ENCODE data around the gene MED14.
"Not testable (repeated sequence)": the region's sequence is repeated elsewhere in the genome, so short reads cannot be mapped to it uniquely, and the experiment has no call there.

MED14 gene

GRCh38 chrX:40735325-40736169 lies at the start of gene MED14:
MED14 (minus strand) TSS chrX:40735542; CDS start chrX:40735412, 130 bp downstream.
- peak; percentile 91 for DNase-seq

GRCh38 chrX:40784516-40785151 lies 49.3 kb upstream of the MED14 start:
- DNase-seq = no peak

- not testable (repeated sequence) for DNase-seq
Observed at GRCh38 chrX:40782644-40783259, 47.4 kb upstream of the MED14 start.

- no peak for DNase-seq
Observed at GRCh38 chrX:40780951-40781350, 45.6 kb upstream of the MED14 start.

GRCh38 chrX:40780082-40780481 lies 44.7 kb upstream of the MED14 start:
- no peak for DNase-seq

GRCh38 chrX:40778861-40779575 lies 43.7 kb upstream of the MED14 start:
- DNase-seq = no peak

GRCh38 chrX:40773809-40774208 lies 38.5 kb upstream of the MED14 start:
- no peak for DNase-seq

GRCh38 chrX:40773188-40773587 lies 37.8 kb upstream of the MED14 start:
- no peak for DNase-seq

- no peak for DNase-seq
Observed at GRCh38 chrX:40772290-40772689, 36.9 kb upstream of the MED14 start.

- peak; percentile 33 for DNase-seq
Observed at GRCh38 chrX:40761762-40762161, 26.4 kb upstream of the MED14 start.

GRCh38 chrX:40759374-40759773 lies 24.0 kb upstream of the MED14 start:
- no peak for DNase-seq

GRCh38 chrX:40757058-40757457 lies 21.7 kb upstream of the MED14 start:
- no peak for DNase-seq

GRCh38 chrX:40755291-40756249 lies 20.2 kb upstream of the MED14 start:
- DNase-seq = no peak

- DNase-seq = no peak
Observed at GRCh38 chrX:40749681-40750494, 14.5 kb upstream of the MED14 start.

- no peak for DNase-seq
Observed at GRCh38 chrX:40748977-40749376, 13.6 kb upstream of the MED14 start.

- peak; percentile 82 for DNase-seq
Observed at GRCh38 chrX:40746521-40746920, 11.2 kb upstream of the MED14 start.

- no peak for DNase-seq
Observed at GRCh38 chrX:40736170-40736505, 796 bp upstream of the MED14 start.

- DNase-seq = peak; percentile 18
Observed at GRCh38 chrX:40734971-40735324, 394 bp downstream of the MED14 start.

- DNase-seq = no peak
Observed at GRCh38 chrX:40733706-40734105, 1.6 kb downstream of the MED14 start.

- DNase-seq = not testable (repeated sequence)
Observed at GRCh38 chrX:40732499-40732898, 2.8 kb downstream of the MED14 start.

All from NCI-H2171 treated with DMSO at 0.1 percent for 48 hours (cell line).